GM19099 (cell line): Measurements from ENCODE around the gene DGKG.

Source experiments
- POLR2A ChIP-seq: IDR thresholded peaks from 3 replicates; pipeline ENCODE4 v1.6.1; 2011; ENCODE audit warnings: low read depth; ENCODE audit not compliant: insufficient read length; ENCODE audit errors: extremely low read depth

The DGKG gene

GRCh38 chr3:186380622-186381380 is 18.8 kb upstream of the DGKG start:
- no peak for TF ChIP-seq POLR2A

GRCh38 chr3:186375443-186375842 is 13.4 kb upstream of the DGKG start:
- TF ChIP-seq POLR2A, result no peak

GRCh38 chr3:186374376-186374775 is 12.3 kb upstream of the DGKG start:
- no peak for TF ChIP-seq POLR2A

GRCh38 chr3:186369217-186369616 is 7.2 kb upstream of the DGKG start:
- TF ChIP-seq POLR2A, result no peak

- no peak for TF ChIP-seq POLR2A
Observed at GRCh38 chr3:186368717-186369116, 6.7 kb upstream of the DGKG start.

GRCh38 chr3:186368176-186368575 is 6.1 kb upstream of the DGKG start:
- no peak for TF ChIP-seq POLR2A

- no peak for TF ChIP-seq POLR2A
Observed at GRCh38 chr3:186367631-186368030, 5.6 kb upstream of the DGKG start.

GRCh38 chr3:186366206-186366605 is 4.2 kb upstream of the DGKG start:
- no peak for TF ChIP-seq POLR2A

GRCh38 chr3:186365202-186365974 is 3.4 kb upstream of the DGKG start:
- TF ChIP-seq POLR2A, result no peak

- TF ChIP-seq POLR2A, result no peak
Observed at GRCh38 chr3:186362988-186363387, 954 bp upstream of the DGKG start.

GRCh38 chr3:186362537-186362842 is 456 bp upstream of the DGKG start:
- no peak for TF ChIP-seq POLR2A

GRCh38 chr3:186361246-186361761 is 730 bp downstream of the DGKG start:
- TF ChIP-seq POLR2A, result no peak

GRCh38 chr3:186360779-186361178 is 1.3 kb downstream of the DGKG start:
- TF ChIP-seq POLR2A, result no peak

- TF ChIP-seq POLR2A, result no peak
Observed at GRCh38 chr3:186359078-186359477, 3.0 kb downstream of the DGKG start.

- no peak for TF ChIP-seq POLR2A
Observed at GRCh38 chr3:186356152-186356551, 5.9 kb downstream of the DGKG start.

GRCh38 chr3:186354100-186354499 is 7.9 kb downstream of the DGKG start:
- no peak for TF ChIP-seq POLR2A
